ENCODE data around the gene CKB. TPM values are rescaled to one million over a fixed set of nuclear protein-coding genes. Genes with fewer than 3 reads are reported as not detected.

CKB gene
- 186 and 217 TPM in 2 replicates for total RNA-seq (2014; rRNA removed; shearing (Covaris generic))
- 461 and 495 TPM in 2 replicates for polyA plus RNA-seq (2014; cell fraction: nucleus; rRNA removed)

GRCh38 chr14:103522649-103523574 lies at the start of gene CKB:
Gene CKB (minus strand): TSS chr14:103522830. CDS start chr14:103522493, 337 bp downstream.
- peak; percentile 68 for DNase-seq (ENCODE audit: extremely low read depth, low read depth)

GRCh38 chr14:103569408-103569807 lies 46.8 kb upstream of the CKB start:
- no peak for DNase-seq (ENCODE audit: extremely low read depth, low read depth)

- DNase-seq (ENCODE audit: extremely low read depth, low read depth) = no peak
Measured at GRCh38 chr14:103568952-103569351, 46.3 kb upstream of the CKB start.

- no peak for DNase-seq (ENCODE audit: extremely low read depth, low read depth)
Measured at GRCh38 chr14:103563844-103564505, 41.3 kb upstream of the CKB start.

DNA sequence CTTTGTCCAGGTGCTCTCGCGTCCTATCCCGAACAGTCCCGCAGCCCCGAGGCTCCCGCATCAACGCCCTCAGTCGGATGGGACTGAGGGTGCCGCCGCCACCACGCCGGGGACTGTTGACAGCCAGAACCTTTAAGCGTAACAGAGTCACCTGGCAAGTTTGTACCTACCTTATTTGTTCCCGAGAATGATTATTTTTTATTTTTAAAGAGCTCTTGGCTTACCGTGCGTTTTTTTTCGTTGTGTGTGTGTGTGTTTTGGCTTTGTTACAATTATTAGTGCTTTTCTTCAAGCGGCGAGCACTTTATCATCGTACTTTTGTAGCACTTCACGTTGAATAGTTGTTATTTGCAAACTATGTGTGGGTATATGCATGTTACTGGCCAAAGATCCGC lies 40.6 kb upstream of the CKB start:
- no peak for DNase-seq (ENCODE audit: extremely low read depth, low read depth)

- peak; percentile 63 for DNase-seq (ENCODE audit: extremely low read depth, low read depth)
Measured at GRCh38 chr14:103562429-103563225, 40.0 kb upstream of the CKB start, which contains the start of the genes BAG5 and COA8. Gene BAG5 (minus strand): TSS chr14:103562657. CDS start chr14:103561164, 1,493 bp downstream. Gene COA8 (plus strand): TSS chr14:103562960. CDS start chr14:103563002, 42 bp downstream.

GRCh38 chr14:103562179-103562428 lies 39.5 kb upstream of the CKB start:
- DNase-seq (ENCODE audit: extremely low read depth, low read depth) = no peak

DNA sequence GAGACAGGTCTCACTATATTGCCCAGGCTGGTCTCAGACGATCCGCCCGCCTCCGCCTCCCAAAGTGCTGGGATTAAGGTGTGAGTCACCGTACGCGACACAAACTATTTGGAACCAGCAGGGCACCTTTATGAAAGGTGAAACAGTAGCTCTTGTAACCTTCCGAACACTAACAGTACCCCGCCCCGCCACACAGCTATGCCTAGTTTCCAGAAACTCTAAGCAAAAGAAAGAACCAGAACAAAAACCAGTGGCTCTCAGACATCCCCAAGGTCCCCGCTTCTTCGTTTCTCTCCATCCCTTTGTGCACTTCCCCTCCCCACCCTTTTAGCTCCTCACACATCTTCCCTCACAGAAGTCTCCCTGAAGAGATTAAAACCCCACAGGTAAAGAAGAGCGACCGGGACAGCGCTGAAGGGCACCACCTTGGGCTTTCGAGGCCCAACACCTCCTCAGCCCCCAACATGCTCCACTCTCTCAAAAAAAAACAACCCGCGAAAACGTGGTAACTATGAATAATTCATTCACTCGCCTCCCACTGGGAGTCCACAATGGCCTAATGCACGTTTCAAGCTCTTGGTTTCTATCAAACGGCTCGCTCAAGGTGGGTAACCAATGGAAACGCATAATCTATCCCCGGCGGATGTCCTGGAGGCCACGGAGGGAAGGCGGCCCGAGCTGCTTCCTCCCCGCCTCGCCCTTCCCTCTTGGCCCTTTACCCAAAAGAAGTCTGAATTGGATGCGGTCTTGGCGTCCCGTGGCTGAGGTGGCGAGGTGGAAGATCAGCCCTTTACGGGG lies 39.0 kb upstream of the CKB start:
- no peak for DNase-seq (ENCODE audit: extremely low read depth, low read depth)

GRCh38 chr14:103560691-103561090 lies 38.1 kb upstream of the CKB start:
- no peak for DNase-seq (ENCODE audit: extremely low read depth, low read depth)

DNA sequence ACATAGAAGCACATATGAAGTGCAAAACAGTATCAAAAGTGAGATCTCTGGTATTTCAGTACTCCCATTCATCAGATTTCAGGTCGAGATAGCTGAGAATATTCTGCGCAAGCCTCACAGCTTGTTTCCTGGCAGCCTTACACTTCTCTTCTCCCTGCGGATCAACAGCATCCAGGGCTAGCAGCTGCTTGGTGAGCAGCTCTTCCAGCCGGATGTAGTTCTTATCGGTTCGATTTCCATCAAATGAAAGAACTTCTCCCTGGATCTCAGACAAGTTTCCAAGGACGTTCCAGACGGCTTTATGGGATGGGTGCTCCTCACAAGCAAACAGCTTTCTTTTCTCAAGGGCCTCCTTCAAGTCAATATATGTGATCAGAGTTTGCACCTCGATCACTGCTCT lies 37.1 kb upstream of the CKB start:
- DNase-seq (ENCODE audit: extremely low read depth, low read depth) = no peak

DNA sequence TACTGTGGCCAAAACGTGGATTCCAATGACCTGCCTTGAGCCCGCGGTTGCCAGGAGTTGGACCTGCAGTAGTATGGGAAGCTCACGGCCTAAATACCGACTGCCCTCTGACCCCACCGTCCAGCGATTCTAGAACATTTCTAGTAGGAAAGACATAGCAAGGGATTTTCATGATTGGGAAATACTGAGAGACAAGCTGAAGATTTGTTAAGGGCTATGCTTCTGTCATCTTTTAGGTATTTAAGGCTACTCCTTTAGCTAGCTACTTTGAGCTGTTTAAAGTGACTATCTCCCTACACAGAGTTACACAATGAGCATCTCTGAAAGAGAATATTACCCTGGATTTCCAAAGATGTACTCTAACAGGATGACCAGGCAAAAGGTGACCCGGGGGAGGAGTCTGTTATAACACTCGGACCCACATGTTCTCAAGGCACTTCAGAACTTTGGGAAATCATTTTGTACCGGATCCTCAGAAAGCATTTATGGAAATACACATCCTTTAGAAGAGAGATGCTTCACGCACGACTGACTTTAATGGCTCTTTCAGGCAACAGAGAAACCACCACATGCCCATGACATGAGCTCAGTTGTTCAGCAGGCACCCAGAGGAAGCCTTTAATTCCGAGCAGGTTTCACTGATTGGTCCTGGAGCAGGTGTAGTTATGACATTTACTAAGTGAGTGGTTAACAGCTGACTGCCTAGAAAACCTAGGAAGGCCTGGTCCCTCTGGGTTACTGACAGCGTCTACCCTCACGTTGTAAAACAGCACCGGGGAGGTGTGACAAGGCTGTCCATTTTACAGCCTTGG lies 35.6 kb upstream of the CKB start:
- no peak for DNase-seq (ENCODE audit: extremely low read depth, low read depth)

GRCh38 chr14:103556946-103557758 lies 34.5 kb upstream of the CKB start:
- no peak for DNase-seq (ENCODE audit: extremely low read depth, low read depth)

DNA sequence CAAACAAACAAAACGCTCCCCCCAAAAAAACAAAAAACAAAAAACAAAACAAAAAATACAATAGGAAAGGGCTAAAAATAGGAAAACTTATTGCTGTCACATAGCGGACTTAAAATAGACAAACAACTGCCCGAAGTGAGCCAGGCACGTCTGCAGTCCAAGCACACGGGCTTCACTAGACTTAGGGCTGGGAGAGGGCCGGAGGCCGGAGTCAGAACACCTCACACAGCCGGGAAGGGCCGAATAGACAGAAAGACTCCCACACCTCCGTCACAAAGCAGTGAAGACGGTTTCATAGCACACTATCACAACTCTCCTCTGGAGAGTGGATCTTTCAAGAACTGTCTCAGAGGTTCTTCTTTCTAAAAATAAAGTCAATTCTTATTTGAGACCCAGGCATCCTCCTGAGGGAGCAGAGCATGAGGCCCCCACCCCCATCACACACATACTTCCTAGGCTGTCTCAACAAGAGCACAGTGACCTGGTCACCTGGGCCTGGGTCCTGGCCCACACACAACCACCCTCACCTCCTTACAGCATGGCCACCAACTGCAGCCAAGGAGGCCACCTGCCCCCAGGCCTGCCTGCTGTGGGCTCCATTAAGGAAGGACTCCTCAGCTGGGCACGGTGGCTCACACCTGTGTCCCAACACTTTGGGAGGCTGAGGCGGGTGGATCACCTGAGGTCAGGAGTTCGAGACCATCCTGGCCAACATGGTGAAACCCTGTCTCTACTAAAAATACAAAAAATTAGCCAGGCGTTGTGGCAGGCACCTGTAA lies 33.1 kb upstream of the CKB start:
- no peak for DNase-seq (ENCODE audit: extremely low read depth, low read depth)

- DNase-seq (ENCODE audit: extremely low read depth, low read depth) = no peak
Measured at GRCh38 chr14:103552846-103553210, 30.2 kb upstream of the CKB start.

GRCh38 chr14:103552011-103552845 lies 29.6 kb upstream of the CKB start:
- DNase-seq (ENCODE audit: extremely low read depth, low read depth) = no peak

GRCh38 chr14:103551338-103551762 lies 28.7 kb upstream of the CKB start:
- no peak for DNase-seq (ENCODE audit: extremely low read depth, low read depth)

All from NCI-H460 (cell line).